HEK293 (cell line): ENCODE data around the gene DIP2C.

Source experiments
- CTCF ChIA-PET: fragments of 350-600 bp; formaldehyde crosslinking; extraction: SDS; loops from one replicate; lab custom pipeline; 2021; ENCODE audit warnings: antibody characterized with exemption; lab: Yijun Ruan, JAX
- POLR2A ChIA-PET: fragments of 300-600 bp; formaldehyde crosslinking; extraction: SDS; loops from one replicate; lab custom pipeline; 2020; ENCODE audit warnings: antibody characterized with exemption, inconsistent platforms; lab: Yijun Ruan, JAX
- H3K27ac ChIP-seq: fragments of 200-500 bp; sonication (Bioruptor generic); 2 replicates; pipeline ENCODE4 v1.5.1; 2014; ENCODE audit warnings: low read depth, low read length, control low read depth, inconsistent platforms; ENCODE audit errors: extremely low read depth
- H3K36me3 ChIP-seq, 2 experiments: fragments of 200-500 bp in 1 of 2; sonication (Bioruptor generic) in 1 of 2; 1 replicate in 1 of 2; 2 replicates in 1 of 2; pipeline ENCODE4 v1.5.1; 2014 to 2017; ENCODE audit warnings: inconsistent platforms in 2 of 2, low read length in 2 of 2; ENCODE audit not compliant: control insufficient read depth in 2 of 2, insufficient read depth in 1 of 2
- H3K4me1 ChIP-seq: fragments of 200-500 bp; sonication (Bioruptor generic); 2 replicates; pipeline ENCODE4 v1.5.1; 2014; ENCODE audit warnings: mild to moderate bottlenecking, low read length, inconsistent platforms; ENCODE audit not compliant: control insufficient read depth, insufficient read depth
- H3K4me3 ChIP-seq: 2 replicates; pipeline ENCODE4 v1.5.1; 2011; ENCODE audit warnings: low read depth, mild to moderate bottlenecking, control low read depth, low read length, moderate library complexity
- H3K9me3 ChIP-seq: fragments of 200-500 bp; sonication (Bioruptor generic); 2 replicates; pipeline ENCODE4 v1.5.1; 2014; ENCODE audit warnings: low read depth, low read length, inconsistent platforms; ENCODE audit not compliant: control insufficient read depth, insufficient read depth
- BCL6B ChIP-seq: fragments of 450-650 bp; formaldehyde crosslinking; IDR thresholded peaks from 2 replicates; pipeline ENCODE4 v1.5.1; 2017; ENCODE audit warnings: missing biosample characterization, missing genetic modification characterization
- GFI1B ChIP-seq: fragments of 450-650 bp; formaldehyde crosslinking; IDR thresholded peaks from 2 replicates; pipeline ENCODE4 v1.5.1; 2016; ENCODE audit warnings: missing biosample characterization, missing genetic modification characterization
- IKZF3 ChIP-seq: fragments of 450-650 bp; IDR thresholded peaks from 2 replicates; pipeline ENCODE4 v1.5.0; 2018; ENCODE audit warnings: missing biosample characterization, mild to moderate bottlenecking, missing genetic modification characterization, moderate library complexity
- KLF9 ChIP-seq: fragments of 450-650 bp; formaldehyde crosslinking; IDR thresholded peaks from 2 replicates; pipeline ENCODE4 v1.5.1; 2016; ENCODE audit warnings: missing biosample characterization, missing genetic modification characterization, low read depth
- MEIS1 ChIP-seq: sonication (generic); formaldehyde crosslinking; IDR thresholded peaks from 2 replicates; pipeline ENCODE4 v1.8.1; 2022; ENCODE audit warnings: missing genetic modification reagents, mild to moderate bottlenecking, borderline replicate concordance
- MZF1 ChIP-seq: fragments of 450-650 bp; formaldehyde crosslinking; IDR thresholded peaks from 2 replicates; pipeline ENCODE4 v1.5.1; 2017; ENCODE audit warnings: missing biosample characterization, missing genetic modification characterization, borderline replicate concordance
- OSR2 ChIP-seq: fragments of 450-650 bp; formaldehyde crosslinking; IDR thresholded peaks from 2 replicates; pipeline ENCODE4 v1.5.1; 2016; ENCODE audit warnings: missing biosample characterization, missing genetic modification characterization
- REPIN1 ChIP-seq: fragments of 450-650 bp; formaldehyde crosslinking; IDR thresholded peaks from 2 replicates; pipeline ENCODE4 v1.5.1; 2017; ENCODE audit warnings: missing biosample characterization, missing genetic modification characterization, low read depth
- TCF7L2 ChIP-seq: IDR thresholded peaks from 2 replicates; pipeline ENCODE4 v1.6.1; 2011; ENCODE audit warnings: low read depth, mild to moderate bottlenecking, inconsistent platforms, low read length, moderate library complexity, borderline replicate concordance
- ZBTB48 ChIP-seq: fragments of 450-650 bp; formaldehyde crosslinking; IDR thresholded peaks from 2 replicates; pipeline ENCODE4 v1.5.1; 2016; ENCODE audit warnings: missing biosample characterization, missing genetic modification characterization
- ZBTB6 ChIP-seq: fragments of 450-650 bp; formaldehyde crosslinking; IDR thresholded peaks from 2 replicates; pipeline ENCODE4 v1.5.1; 2017; ENCODE audit warnings: missing biosample characterization, missing genetic modification characterization
- ZBTB8A ChIP-seq: fragments of 450-650 bp; formaldehyde crosslinking; IDR thresholded peaks from 2 replicates; pipeline ENCODE4 v1.5.1; 2016; ENCODE audit warnings: missing biosample characterization, missing genetic modification characterization
- ZEB2 ChIP-seq: fragments of 450-650 bp; formaldehyde crosslinking; IDR thresholded peaks from 2 replicates; pipeline ENCODE4 v1.5.1; 2016; ENCODE audit warnings: missing biosample characterization, missing genetic modification characterization
- ZNF114 ChIP-seq: fragments of 450-650 bp; formaldehyde crosslinking; IDR thresholded peaks from 2 replicates; pipeline ENCODE4 v1.5.0; 2017; ENCODE audit warnings: missing biosample characterization, missing genetic modification characterization
- ZNF16 ChIP-seq: fragments of 450-650 bp; formaldehyde crosslinking; IDR thresholded peaks from 2 replicates; pipeline ENCODE4 v1.5.1; 2016; ENCODE audit warnings: low read depth, missing biosample characterization, missing genetic modification characterization
- ZNF423 ChIP-seq: fragments of 450-650 bp; formaldehyde crosslinking; IDR thresholded peaks from 2 replicates; pipeline ENCODE4 v1.5.1; 2016; ENCODE audit warnings: missing biosample characterization, missing genetic modification characterization
- ZNF48 ChIP-seq: fragments of 450-650 bp; formaldehyde crosslinking; IDR thresholded peaks from 2 replicates; pipeline ENCODE4 v1.5.1; 2016; ENCODE audit warnings: missing biosample characterization, missing genetic modification characterization
- ZNF596 ChIP-seq: fragments of 450-650 bp; IDR thresholded peaks from 2 replicates; pipeline ENCODE4 v1.5.0; 2018; ENCODE audit warnings: missing biosample characterization, mild to moderate bottlenecking, missing genetic modification characterization, moderate library complexity
- ZNF624 ChIP-seq: fragments of 450-650 bp; formaldehyde crosslinking; IDR thresholded peaks from 2 replicates; pipeline ENCODE4 v1.5.1; 2017; ENCODE audit warnings: missing biosample characterization, missing genetic modification characterization
- ZNF707 ChIP-seq: fragments of 450-650 bp; formaldehyde crosslinking; IDR thresholded peaks from 2 replicates; pipeline ENCODE4 v1.5.1; 2016; ENCODE audit warnings: missing biosample characterization, missing genetic modification characterization
- TF ChIP-seq, protein P1 (sequence below): fragments of 450-650 bp; formaldehyde crosslinking; IDR thresholded peaks from 2 replicates; pipeline ENCODE4 v1.5.1; 2016; ENCODE audit warnings: missing biosample characterization, missing genetic modification characterization
- TF ChIP-seq, protein P2 (sequence below): fragments of 450-650 bp; formaldehyde crosslinking; IDR thresholded peaks from 2 replicates; pipeline ENCODE4 v1.5.1; 2017; ENCODE audit warnings: missing biosample characterization, mild to moderate bottlenecking, missing genetic modification characterization, moderate library complexity
- TF ChIP-seq, protein P3 (sequence below): fragments of 450-650 bp; formaldehyde crosslinking; IDR thresholded peaks from 2 replicates; pipeline ENCODE4 v1.5.1; 2016; ENCODE audit warnings: missing biosample characterization, missing genetic modification characterization
- TF ChIP-seq, protein P4 (sequence below): fragments of 450-650 bp; formaldehyde crosslinking; IDR thresholded peaks from 2 replicates; pipeline ENCODE4 v1.5.1; 2016; ENCODE audit warnings: missing biosample characterization, missing genetic modification characterization, borderline replicate concordance

The DIP2C gene

GRCh38 chr10:260819-261429 lies 428.5 kb downstream of the DIP2C start:
- H3K4me3 ChIP-seq: no peak overlapping the region
- no peaks in the 10 kb centered on the region for H3K36me3 ChIP-seq
- CTCF ChIA-PET: interaction anchor here (0.6 kb wide), 1 partner anchor 45 kb away, joined by 3 read pairs; no protein-coding TSS in a partner anchor
- no peak overlapping the region for H3K27ac ChIP-seq
- TF ChIP-seq MEIS1 (CRISPR knock-in tag): no peak
- no peak for TF ChIP-seq REPIN1 (tag by site-specific recombination)
- TF ChIP-seq ZNF423 (tag by site-specific recombination): no peak
- TF ChIP-seq, protein P1, sequence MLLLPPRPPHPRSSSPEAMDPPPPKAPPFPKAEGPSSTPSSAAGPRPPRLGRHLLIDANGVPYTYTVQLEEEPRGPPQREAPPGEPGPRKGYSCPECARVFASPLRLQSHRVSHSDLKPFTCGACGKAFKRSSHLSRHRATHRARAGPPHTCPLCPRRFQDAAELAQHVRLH: no peak
- no peak for TF ChIP-seq ZNF596 (tag by site-specific recombination)
- TF ChIP-seq OSR2 (tag by site-specific recombination): no peak
- no peak for TF ChIP-seq IKZF3 (tag by site-specific recombination)
- TF ChIP-seq, protein P2, sequence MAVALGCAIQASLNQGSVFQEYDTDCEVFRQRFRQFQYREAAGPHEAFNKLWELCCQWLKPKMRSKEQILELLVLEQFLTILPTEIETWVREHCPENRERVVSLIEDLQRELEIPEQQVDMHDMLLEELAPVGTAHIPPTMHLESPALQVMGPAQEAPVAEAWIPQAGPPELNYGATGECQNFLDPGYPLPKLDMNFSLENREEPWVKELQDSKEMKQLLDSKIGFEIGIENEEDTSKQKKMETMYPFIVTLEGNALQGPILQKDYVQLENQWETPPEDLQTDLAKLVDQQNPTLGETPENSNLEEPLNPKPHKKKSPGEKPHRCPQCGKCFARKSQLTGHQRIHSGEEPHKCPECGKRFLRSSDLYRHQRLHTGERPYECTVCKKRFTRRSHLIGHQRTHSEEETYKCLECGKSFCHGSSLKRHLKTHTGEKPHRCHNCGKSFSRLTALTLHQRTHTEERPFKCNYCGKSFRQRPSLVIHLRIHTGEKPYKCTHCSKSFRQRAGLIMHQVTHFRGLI (tag by site-specific recombination): no peak
- no peak for TF ChIP-seq ZEB2
- TF ChIP-seq KLF9 (tag by site-specific recombination): no peak
- TF ChIP-seq ZBTB48 (tag by site-specific recombination): no peak
- H3K9me3 ChIP-seq: no peaks in the 10 kb centered on the region
- H3K4me1 ChIP-seq: no peaks in the 10 kb centered on the region
- POLR2A ChIA-PET: no interaction called here

- TF ChIP-seq ZNF16: no peak
- no peak for TF ChIP-seq ZNF624 (tag by site-specific recombination)
- TF ChIP-seq TCF7L2: no peak
- TF ChIP-seq, protein P3, sequence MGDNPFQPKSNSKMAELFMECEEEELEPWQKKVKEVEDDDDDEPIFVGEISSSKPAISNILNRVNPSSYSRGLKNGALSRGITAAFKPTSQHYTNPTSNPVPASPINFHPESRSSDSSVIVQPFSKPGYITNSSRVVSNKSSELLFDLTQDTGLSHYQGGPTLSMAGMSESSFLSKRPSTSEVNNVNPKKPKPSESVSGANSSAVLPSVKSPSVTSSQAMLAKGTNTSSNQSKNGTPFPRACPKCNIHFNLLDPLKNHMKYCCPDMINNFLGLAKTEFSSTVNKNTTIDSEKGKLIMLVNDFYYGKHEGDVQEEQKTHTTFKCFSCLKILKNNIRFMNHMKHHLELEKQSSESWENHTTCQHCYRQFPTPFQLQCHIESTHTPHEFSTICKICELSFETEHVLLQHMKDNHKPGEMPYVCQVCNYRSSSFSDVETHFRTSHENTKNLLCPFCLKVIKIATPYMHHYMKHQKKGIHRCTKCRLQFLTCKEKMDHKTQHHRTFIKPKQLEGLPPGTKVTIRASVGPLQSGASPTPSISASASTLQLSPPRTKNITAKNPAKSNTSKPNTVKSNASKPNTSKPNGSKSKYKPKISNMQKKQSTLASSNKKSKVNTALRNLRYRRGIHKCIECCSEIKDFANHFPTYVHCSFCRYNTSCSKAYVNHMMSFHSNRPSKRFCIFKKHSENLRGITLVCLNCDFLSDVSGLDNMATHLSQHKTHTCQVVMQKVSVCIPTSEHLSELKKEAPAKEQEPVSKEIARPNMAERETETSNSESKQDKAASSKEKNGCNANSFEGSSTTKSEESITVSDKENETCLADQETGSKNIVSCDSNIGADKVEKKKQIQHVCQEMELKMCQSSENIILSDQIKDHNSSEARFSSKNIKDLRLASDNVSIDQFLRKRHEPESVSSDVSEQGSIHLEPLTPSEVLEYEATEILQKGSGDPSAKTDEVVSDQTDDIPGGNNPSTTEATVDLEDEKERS (tag by site-specific recombination): no peak
- TF ChIP-seq ZNF48 (tag by site-specific recombination): no peak
- no peak for TF ChIP-seq ZNF114 (tag by site-specific recombination)
- no peak for TF ChIP-seq MZF1 (tag by site-specific recombination)
- TF ChIP-seq GFI1B: no peak
- TF ChIP-seq, protein P4, sequence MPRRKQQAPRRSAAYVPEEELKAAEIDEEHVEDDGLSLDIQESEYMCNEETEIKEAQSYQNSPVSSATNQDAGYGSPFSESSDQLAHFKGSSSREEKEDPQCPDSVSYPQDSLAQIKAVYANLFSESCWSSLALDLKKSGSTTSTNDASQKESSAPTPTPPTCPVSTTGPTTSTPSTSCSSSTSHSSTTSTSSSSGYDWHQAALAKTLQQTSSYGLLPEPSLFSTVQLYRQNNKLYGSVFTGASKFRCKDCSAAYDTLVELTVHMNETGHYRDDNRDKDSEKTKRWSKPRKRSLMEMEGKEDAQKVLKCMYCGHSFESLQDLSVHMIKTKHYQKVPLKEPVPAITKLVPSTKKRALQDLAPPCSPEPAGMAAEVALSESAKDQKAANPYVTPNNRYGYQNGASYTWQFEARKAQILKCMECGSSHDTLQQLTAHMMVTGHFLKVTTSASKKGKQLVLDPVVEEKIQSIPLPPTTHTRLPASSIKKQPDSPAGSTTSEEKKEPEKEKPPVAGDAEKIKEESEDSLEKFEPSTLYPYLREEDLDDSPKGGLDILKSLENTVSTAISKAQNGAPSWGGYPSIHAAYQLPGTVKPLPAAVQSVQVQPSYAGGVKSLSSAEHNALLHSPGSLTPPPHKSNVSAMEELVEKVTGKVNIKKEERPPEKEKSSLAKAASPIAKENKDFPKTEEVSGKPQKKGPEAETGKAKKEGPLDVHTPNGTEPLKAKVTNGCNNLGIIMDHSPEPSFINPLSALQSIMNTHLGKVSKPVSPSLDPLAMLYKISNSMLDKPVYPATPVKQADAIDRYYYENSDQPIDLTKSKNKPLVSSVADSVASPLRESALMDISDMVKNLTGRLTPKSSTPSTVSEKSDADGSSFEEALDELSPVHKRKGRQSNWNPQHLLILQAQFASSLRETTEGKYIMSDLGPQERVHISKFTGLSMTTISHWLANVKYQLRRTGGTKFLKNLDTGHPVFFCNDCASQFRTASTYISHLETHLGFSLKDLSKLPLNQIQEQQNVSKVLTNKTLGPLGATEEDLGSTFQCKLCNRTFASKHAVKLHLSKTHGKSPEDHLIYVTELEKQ (tag by site-specific recombination): no peak
- TF ChIP-seq ZBTB8A (tag by site-specific recombination): no peak
- TF ChIP-seq BCL6B: no peak
- no peak for TF ChIP-seq ZBTB6 (tag by site-specific recombination)
- no peak for TF ChIP-seq ZNF707 (tag by site-specific recombination)
- TF ChIP-seq, all 188 proteins: peak for 0
- H3K9me3 ChIP-seq: no peaks in the 10 kb centered on the region
- H3K27ac ChIP-seq: no peak overlapping the region
- no peaks in the 10 kb centered on the region for H3K4me1 ChIP-seq
- ChIA-PET CTCF (no interaction called here), POLR2A (no interaction called here)
- H3K4me3 ChIP-seq: no peak overlapping the region
- H3K36me3 ChIP-seq: peaks cover 26 to 43% of the 10 kb centered on the region in 2 experiments
Measured at GRCh38 chr10:251982-252582, 437.4 kb downstream of the DIP2C start.
